GM21526 (cell line): ENCODE data around the gene GALNT3.

Experiments used
- ATAC-seq: cut with Tn5 transposase; IDR thresholded peaks from one replicate; pipeline ENCODE4 v1.9.1; 2021; ENCODE audit warnings: moderate library complexity; ENCODE audit not compliant: unreplicated experiment, low FRiP score

The GALNT3 gene

DNA sequence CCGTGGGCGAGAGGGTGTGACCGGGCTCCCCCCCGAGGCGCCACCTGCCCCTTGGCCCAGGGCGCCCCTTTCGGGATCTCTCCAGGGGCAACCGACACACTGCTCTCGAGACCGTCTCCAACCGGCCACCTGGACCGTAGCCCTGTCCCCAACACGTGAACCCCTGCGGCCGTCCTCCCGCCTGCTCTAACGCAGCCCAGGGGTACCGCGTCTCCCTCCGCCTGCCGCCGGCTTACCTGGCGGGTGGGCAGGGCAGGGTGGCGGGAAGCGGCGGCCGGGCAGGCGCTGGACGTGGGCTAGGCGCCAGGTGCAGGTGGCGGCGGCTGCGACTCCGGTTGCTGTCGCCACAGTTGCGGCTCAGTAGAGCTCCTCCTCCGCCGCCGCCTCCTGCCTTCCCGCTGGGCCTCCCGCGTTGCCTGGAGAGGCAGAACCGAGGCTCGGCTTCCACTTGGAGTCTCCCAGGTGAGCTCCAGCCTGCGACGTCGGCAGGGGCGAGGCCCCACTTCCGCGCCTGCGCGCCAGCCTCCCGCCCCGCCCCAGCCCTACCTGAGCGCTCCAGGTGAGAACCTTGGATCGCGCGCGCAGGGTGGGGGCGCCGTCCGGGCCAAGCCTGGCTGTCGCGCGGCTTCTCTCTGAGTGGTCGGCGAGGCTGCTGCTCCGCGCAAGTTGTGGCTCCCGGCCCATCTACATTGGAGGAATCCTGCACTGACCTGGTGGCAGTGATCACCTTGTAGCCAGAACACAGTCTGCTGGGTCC, at the start of gene GALNT3:
Gene GALNT3, minus strand, starts transcription at position 469 of the 757 bp plus-strand sequence. CDS start 23,547 bp downstream, outside the sequence.
- ATAC-seq: peak; percentile 39

DNA sequence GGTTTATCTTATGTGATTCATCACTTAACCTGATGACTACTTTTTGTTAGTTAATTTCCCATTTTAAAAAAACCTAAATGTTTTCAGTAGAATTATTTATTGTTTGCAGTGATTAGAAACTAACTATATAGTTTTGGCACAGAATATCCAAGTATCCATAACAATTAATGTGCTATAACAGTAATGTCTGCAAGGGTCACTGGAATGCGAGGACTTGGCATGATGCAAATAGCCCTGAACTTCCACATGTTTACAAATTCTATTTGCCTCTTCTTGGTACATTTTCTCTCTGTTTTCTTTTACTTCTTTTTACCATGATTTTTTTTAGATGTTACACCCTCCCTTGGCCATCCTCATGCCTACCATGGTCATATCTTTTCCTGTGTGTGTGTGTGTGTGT, 49.3 kb upstream of the GALNT3 start:
- no peak for ATAC-seq

DNA sequence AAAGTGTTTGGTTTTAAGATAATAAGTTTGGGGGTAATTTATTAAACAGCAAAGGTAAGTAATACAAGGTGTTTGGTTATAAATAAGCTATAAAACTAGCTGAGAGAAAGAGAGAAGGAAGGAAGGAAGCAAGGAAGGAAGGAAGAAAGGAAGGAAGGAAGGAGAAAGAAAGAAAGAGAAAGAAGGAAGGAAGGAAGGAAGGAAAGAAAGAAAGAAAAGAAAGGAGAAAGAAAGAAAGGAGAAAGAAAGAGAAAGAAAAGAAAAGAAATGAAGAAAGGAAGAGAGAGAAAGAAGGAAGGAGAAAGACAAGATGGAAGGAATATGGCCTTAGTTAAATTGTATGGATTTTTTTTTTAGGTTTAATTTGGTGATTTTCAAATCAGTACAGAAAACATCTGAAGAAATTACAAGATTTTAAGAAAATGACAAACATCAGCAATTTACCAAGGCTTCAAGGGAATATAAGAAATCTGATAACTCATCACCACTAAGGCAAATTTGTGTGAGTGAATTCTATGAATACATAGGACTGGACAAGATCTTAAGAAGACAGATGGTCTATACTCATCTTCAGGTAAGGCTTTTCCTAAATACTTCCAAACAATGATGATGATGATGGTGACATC, 46.4 kb upstream of the GALNT3 start:
- no peak for ATAC-seq

DNA sequence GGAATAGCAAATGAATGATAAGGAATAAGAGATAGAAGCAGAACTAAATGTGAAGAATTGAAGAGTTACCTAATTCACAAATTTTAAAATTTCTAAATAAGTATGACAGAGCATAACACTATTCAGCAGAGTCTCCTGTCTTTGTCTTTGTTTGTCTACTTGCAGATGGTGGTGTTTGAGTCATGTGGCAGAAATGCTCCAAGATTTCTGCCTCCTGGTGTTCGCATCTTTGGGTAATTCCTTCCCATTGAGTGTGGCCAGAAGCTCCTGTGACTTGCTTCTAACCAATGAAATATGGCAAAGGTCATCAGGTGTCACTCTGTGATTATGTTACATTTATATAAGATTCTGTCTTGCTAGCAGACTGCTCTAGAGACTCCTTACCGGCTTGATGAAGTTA, 45.6 kb upstream of the GALNT3 start:
- ATAC-seq: no peak

DNA sequence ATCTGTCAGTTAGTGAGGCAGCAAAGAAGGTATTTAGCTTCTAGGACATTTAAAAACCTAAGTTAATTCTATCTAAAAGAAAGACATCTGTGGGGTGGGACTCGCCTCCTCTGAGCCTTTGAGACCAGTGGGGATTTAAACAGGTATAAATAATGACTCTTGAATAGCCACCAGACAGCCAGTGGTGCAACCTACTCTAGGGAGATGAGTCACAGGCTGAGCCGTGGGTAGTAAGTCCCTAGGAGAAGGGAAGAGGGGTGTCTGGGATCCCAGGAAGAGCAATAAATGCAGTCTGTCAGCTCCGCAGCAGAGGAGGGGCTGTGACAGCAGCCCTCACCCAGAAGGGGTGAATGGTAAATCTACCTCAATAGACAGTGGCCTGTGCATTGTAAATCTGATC, 43.1 kb upstream of the GALNT3 start:
- ATAC-seq: no peak

DNA sequence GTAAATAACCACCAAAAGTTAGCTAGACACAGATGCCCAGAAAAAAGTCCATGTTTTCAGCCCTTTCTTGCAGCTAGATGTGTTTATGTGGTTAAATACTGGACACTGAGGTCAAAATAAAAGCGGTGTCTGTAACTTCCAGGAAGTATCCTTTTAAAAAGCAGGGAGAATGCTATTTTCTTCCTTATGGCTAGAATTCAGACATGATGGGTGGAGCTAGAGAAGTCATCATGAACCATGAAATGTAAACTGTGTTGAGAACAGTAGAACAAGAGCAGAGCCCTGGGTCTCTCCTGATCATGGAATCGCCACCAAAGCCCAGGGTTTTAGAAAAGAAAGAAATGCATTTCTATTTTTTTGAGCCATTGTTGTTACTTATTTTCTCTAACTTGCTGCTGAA, 41.3 kb upstream of the GALNT3 start:
- no peak for ATAC-seq

DNA sequence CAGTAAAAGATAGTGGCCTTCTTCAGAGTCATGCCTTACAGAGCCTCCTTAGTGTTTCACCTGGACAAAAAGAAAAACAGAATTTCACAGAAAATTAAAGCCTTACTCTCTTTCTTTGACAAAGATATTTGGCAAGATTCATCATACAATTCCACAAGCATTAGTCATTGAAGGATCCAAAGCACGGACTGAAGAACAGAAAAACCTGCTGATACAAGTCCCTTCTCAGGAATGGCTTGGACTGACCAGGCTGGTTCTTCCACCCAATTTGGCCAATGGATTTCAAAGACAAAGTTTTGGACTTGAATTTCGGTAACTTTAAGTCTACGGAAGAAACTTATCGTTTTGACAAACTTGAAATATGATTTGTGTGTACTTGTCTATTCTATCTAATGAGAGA, 39.1 kb upstream of the GALNT3 start:
- no peak for ATAC-seq

DNA sequence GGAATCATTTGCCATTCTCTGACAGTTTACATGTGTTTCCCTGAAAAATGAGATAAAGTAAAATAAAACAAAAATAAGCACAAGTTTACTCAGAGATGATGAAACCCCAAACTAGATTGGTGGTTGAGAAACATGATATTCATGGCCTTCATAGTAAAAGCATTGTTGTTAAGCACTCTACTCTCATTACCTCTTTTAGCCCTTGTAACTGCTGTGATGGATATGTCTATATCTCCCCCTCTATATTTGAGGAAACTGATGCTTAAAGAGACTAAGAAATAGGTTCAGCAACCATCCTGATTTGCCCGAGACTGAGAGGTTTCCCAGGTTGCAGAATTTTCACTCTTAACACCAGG, 33.9 kb upstream of the GALNT3 start:
- ATAC-seq: no peak

DNA sequence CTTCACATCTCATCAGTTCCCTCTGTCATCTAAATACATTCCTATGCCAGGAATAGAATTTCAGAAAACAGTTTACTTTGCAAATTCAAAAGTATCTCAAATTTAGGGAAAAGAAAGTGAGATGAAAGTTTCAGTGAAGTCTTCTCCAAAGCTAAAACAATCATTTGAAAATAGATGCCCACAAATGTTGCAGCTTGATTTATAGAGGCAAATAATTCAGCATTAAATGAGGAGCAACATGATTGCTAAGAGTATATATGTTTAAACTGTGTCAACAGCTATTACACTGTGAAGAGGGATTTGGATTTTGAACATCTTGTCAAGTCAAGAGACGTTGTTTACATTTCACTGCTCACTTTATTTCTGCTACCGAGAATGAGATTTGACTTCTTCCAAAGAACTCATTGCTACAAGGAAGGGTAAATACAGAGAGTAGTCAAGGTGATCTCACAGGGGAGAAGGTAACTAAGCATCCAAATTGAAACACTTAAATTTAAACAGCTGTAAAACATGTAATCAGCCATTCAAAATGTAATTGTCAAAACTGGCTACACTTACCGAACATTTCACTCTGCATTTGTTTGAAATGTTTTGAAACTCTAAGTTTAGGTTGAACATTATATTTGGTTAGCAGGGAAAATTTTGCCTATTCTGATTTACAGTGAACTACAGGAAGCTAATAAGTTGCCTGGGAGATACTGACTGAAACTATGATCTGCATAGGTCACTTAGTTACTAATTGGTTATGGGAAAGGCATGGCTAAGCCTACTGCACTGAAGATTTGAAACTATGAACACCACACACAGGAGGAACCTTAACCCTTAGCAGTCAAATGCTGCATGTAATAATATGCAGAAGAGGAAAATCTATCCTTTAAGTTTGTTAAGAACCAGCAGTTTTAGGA, 33.2 kb upstream of the GALNT3 start:
- ATAC-seq: peak; percentile 69

DNA sequence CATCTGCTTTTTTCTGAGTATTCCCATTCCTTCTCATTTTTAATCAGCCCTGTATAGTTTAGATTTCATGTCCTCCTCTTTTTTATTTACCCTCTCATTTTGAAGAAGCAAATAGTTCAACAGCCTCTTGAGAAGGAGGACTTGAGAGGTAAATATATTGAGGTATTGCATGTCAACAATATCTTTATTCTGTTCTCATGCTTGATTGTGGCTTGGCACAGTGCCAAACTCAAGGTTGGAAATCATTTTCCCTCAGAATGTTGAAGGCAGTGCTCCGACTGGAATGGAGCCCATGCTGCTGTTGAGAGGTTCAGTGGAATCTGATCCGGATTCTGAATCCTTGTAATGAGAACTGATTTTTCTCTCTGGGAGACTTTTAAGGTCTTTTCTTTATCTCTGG, 31.0 kb upstream of the GALNT3 start:
- ATAC-seq: no peak

DNA sequence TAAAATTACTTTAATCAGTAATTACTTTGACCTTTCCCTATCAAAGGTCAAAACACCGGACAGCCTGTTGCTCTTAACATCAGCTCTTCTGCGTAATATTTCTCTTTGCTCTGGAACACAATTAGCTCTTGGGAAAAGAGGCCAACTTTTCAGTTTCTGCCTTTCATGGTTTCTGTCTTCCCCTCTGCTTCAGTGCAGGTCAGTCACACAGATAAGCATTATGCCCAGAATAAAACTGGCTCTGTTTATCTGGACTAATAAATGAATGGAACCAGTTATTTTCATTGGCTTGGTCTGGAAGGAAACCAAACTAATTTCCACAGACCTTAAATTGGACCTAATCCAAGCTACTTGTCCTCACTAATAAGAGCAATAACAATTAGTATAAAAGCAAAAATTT, 26.2 kb upstream of the GALNT3 start:
- ATAC-seq: no peak

DNA sequence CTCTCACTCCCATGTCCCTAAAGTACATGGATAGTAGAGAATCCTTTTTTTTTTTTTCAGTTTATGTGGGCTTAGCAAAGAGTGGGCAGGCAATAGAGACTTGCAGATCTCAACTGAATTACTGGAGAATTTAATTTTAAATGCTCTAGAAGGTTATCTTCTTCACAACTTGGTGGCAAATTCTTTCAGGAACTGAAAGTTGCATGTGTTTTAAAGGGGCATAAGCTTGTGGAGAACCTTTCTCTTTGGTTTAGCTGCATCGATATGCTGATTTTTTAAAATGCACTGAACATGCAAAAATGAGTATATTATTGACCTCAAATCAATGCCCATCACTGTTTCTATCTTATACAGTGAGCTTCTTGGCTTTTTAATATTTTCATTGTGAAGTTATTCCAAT, 24.9 kb upstream of the GALNT3 start:
- no peak for ATAC-seq

DNA sequence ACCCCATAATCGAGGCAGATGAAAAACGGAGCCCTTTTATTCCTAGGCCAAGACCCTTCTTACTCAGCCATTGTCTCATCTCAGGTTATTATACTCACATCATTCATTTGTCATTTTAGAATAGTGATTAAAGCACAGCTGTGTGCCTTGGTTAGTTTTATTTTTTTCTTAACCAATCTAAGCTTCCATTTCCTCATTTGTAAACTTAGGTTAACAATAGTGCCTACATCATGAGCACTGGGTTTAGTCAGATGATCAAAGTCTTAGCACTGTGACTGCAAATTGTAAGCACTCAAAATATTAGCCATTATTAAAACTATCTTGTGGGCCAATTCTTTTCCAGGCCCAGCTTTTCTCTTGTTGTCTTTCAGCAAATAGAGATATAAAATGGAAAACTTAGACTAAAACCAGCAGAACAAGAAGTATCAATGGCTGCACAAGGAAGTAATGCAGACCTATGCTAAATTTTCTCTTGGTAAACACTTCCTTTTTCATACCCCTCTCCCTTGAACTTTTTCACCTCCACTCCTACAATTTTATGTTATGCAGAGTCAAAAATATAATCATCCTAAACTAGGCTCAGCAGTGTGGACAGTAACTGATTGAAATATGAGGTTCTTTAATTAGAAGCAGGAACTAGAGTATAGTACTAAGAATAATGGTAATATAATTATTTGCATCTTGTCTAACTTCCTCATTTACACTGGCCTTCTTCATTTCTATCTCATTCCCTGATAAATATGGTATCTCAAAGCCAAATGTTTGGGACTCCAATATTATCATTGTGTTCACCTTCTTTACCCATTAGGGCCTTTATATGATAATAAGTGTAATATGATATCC, 21.5 kb upstream of the GALNT3 start:
- peak; percentile 67 for ATAC-seq

DNA sequence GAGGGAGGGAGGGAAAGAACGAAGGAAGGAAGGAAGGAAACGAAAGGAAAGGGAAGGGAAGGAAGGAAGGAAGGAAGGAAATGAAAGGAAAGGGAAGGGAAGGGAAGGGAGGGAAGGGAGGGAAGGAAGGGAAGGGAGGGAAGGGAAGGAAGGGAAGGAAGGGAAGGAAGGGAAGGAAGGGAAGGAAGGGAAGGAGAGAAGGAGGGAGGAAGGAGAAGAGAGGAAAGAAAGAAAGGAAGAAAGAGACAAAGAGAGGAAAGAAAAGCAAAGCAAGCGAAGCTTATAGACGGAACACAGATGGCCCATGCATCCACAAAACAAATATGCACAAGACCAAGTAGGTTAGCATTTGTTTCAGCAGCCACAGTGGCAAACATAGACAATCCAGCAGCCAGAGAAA, 20.4 kb upstream of the GALNT3 start:
- ATAC-seq: no peak

DNA sequence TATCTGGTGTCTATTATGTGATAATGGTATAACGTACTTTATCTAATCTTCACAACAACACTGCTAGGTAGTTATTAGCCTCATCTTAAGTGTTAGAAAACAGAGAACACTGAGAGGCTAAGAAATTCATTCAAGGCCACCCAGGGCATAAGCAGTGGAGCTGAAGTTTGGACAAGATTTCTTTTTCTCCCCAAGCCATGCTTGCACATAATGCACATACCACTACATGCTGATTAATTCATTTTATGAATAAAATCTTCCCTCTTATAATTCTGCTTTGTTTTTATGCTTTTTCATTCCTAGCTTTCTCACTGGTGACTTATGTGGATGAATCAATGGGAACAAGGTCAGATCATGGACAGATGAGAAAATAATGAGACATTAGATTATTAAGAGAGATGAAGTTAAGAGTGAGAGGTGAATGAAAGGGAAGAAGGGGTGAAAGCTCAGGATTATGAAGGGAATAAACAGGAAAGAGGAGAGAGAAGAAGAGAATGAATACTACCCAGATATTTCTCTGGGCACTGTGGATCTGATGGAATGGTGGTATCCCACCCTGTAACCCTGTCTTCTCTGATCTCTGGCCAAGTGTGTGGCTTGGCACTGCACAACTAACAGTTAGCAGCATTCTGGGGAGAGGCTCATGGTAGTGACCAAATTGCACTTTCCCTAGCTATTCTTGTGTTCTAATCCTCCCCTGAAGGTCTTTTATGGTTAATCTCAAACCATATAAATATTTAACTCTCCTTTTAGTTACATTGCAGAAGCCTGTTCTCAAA, 17.7 kb upstream of the GALNT3 start:
- ATAC-seq: no peak

DNA sequence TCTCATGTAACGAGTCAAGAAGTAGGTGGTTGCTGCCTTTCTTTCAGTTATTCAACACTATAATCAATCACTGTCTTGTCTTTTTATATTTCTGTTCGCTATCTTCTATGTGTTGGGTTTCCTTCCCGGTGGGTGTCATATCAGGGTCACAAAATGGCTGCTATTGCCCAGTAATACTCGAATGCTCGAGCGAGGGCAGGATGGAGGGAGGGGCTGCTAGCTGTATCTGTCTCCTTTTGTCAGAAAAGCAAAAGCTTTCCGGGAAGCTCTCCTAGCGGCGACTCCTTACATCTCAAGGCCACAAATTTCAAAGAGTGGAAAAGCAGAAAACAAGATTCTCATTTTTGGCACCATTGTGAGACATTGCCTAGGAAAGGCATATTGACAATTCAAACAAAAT, 16.4 kb upstream of the GALNT3 start:
- ATAC-seq: no peak

DNA sequence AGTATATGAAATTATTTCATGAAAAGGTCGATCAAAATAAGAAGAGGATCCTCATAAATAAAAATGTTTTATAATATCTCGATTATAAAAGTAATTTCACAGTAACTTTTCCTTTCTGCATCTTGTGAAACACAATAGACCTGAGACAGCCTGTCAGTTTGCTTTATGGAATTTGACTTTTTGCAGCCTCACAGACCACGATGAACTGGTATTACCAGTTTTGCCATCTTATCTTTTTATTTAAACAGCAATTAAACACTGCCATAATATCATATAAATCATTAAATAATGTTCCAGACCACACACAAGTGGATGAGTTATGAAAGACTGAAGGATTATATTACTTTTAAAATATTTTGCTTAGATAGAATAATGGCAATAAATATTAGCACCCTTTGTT, 10.7 kb upstream of the GALNT3 start:
- ATAC-seq: no peak

DNA sequence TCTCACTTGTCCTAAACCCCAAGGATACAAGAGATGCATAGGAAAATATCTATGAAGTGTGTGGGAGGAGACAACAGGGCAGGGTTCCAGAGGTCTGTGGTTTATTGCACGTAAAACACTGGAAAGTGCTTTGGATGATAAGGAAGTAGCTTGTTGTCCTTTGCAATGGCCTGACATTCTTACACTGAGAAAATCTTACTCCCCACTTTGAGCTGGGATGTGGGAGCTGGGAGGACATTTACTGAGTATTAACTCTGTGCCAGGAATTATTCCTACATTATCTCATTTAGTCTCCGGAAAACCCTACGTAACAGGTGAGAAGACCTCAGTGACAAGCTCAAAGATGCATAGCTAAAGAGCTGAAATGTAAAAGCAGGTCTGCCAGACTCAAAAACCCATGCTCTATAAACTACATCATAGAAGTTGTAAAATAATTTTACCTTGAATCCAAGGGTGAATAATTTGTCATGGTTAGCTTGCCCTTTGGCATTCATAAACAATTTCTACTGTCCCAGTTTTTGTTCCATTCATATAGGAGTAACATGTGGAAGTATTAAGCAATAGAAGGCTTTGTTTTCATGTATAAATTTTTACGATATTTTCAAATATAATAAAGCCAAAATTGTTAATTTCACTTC, 9.2 kb upstream of the GALNT3 start:
- ATAC-seq: no peak

DNA sequence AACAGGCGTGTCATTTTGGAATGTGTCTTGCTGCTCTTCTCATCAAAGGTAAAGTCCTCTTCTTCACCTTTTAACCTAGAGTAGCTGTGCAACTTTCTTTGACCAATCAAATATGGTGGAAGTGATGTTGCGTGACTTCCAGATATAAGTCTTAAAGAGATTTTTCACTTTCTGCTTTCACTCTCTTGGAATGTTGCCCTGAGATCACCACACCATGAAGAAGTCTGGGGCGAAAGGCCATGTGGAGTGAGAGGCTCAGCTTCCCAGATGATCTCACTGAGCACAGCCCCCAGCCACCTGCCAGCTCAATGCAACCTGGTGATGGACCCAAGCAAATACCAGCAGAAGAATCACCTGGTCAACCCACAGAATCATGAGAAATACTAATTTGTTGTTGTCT, 7.1 kb upstream of the GALNT3 start:
- ATAC-seq: no peak
